HL-60/S4 treated with retinoic acid at 250 ng/mL for 4 days and 3 days (cell line): Measurements from ENCODE around the gene MICALL2.

Source experiments
- in situ Hi-C: fragments of 300-500 bp; cut with MboI; formaldehyde crosslinking; loops from 2 replicates; pipeline ENCODE4 v1.7.0; 2022; ENCODE audit warnings: low sequenced_read_pairs

MICALL2 gene

GRCh38 chr7:1468643-1469298 lies 9.5 kb upstream of the MICALL2 start:
- in situ Hi-C loops: no loop called here

GRCh38 chr7:1468203-1468602 lies 8.9 kb upstream of the MICALL2 start:
- in situ Hi-C loops: no loop called here

- in situ Hi-C loops: no loop called here
Observed at GRCh38 chr7:1466524-1467271, 7.4 kb upstream of the MICALL2 start.

GRCh38 chr7:1464694-1465093 lies 5.4 kb upstream of the MICALL2 start:
- in situ Hi-C loops: no loop called here

- in situ Hi-C loops: no loop called here
Observed at GRCh38 chr7:1463676-1464223, 4.5 kb upstream of the MICALL2 start.

- in situ Hi-C loops: no loop called here
Observed at GRCh38 chr7:1461646-1462375, 2.5 kb upstream of the MICALL2 start.

- in situ Hi-C loops: no loop called here
Observed at GRCh38 chr7:1460821-1461645, 1.8 kb upstream of the MICALL2 start.

GRCh38 chr7:1459920-1460820 lies 900 bp upstream of the MICALL2 start:
- in situ Hi-C loops: no loop called here

GRCh38 chr7:1459512-1459892 lies 232 bp upstream of the MICALL2 start:
- in situ Hi-C loops: no loop called here

GRCh38 chr7:1457949-1458682 lies 1.2 kb downstream of the MICALL2 start:
- in situ Hi-C loops: no loop called here

- in situ Hi-C loops: no loop called here
Observed at GRCh38 chr7:1457059-1457948, 2.0 kb downstream of the MICALL2 start.

GRCh38 chr7:1455955-1456354 lies 3.3 kb downstream of the MICALL2 start:
- in situ Hi-C loops: no loop called here

- in situ Hi-C loops: no loop called here
Observed at GRCh38 chr7:1455241-1455939, 3.9 kb downstream of the MICALL2 start.

GRCh38 chr7:1454542-1454941 lies 4.7 kb downstream of the MICALL2 start:
- in situ Hi-C loops: no loop called here

- in situ Hi-C loops: no loop called here
Observed at GRCh38 chr7:1452205-1452604, 7.1 kb downstream of the MICALL2 start.

GRCh38 chr7:1450987-1451386 lies 8.3 kb downstream of the MICALL2 start:
- in situ Hi-C loops: no loop called here

- in situ Hi-C loops: no loop called here
Observed at GRCh38 chr7:1450431-1450830, 8.8 kb downstream of the MICALL2 start.
